ENCODE results near the gene CDC42BPA. TPM values are rescaled to one million over a fixed set of nuclear protein-coding genes. Genes with fewer than 3 reads are reported as not detected.

CDC42BPA gene
- total and polyA plus RNA-seq, 9 of the 15 experiments (the other 6 are each of a cell fraction or from before 2014, with no cell fraction given): 8.0 to 77.5 (median 52.1) TPM

- TF ChIP-seq E4F1 (CRISPR knock-in tag; IDR thresholded peaks at IDR 0.05; ENCODE audit: borderline replicate concordance) (no peak), SOX6 (IDR thresholded peaks at IDR 0.05) (no peak), FOSL1 (tag; conservative IDR thresholded peaks at IDR 0.05) (0 out of 2 replicates have a peak, but pooled peaks have one; percentile 10)
- no peaks in the 10 kb centered on the region for H3K27me3 ChIP-seq (ENCODE audit: control insufficient read depth in 2 of 2, insufficient read depth in 2 of 2, low read length in 2 of 2)
- H4K20me1 ChIP-seq (replicated peaks; ENCODE audit: control insufficient read depth, insufficient read depth, low read length): no peaks in the 10 kb centered on the region
- H3K79me2 ChIP-seq (ENCODE audit: control insufficient read depth, insufficient read depth, low read length): no peaks in the 10 kb centered on the region
- H3K4me1 ChIP-seq (replicated peaks in 1 of 2; ENCODE audit: control insufficient read depth in 2 of 2, insufficient read depth in 2 of 2, low read length in 2 of 2): no peaks in the 10 kb centered on the region; a peak in 1 of 5 replicates
- H3K9me3 ChIP-seq (replicated peaks; ENCODE audit: control insufficient read depth, insufficient read depth, low read depth, low read length): no peaks in the 10 kb centered on the region
- WGBS (ENCODE audit: insufficient coverage, low coverage, missing lambda C conversion rate): 92% methylated on average over 2 of the region's 2 CpGs
- POLR2A ChIA-PET: interaction anchor here (2.3 kb wide), 1 partner anchor 8 kb away, joined by 10 read pairs; no protein-coding TSS in a partner anchor
- H3K4me3 ChIP-seq: no peak overlapping the region
- H2AFZ ChIP-seq (ENCODE audit: low read depth, low read length): no peak overlapping the region
- no peak overlapping the region for H3K27ac ChIP-seq (ENCODE audit: extremely low read depth, low read depth, low read length)
- FAIRE-seq (no peak), DNase-seq (ENCODE audit: extremely low read depth in 1 of 4, low spot score in 3 of 4) (no peak), ATAC-seq (no peak)
- H3K9me1 ChIP-seq (ENCODE audit: control insufficient read depth, insufficient read depth, low read length): no peaks in the 10 kb centered on the region
- no peak overlapping the region for H3K9ac ChIP-seq (ENCODE audit: insufficient read depth in 1 of 2, low read depth in 2 of 2, low read length in 2 of 2)
- BruUV-seq (replicated peaks): no TSS peak
- intact Hi-C loops (cut with micrococcal nuclease) (no loop called here), in situ Hi-C loops (cut with MboI) (no loop called here)
- peaks cover 65% of the 10 kb centered on the region for H3K36me3 ChIP-seq (ENCODE audit: control insufficient read depth, insufficient read depth, low read length)
- CTCF ChIA-PET (ENCODE audit: low intra/inter-chr PET ratio): no interaction called here
- no peak overlapping the region for H3K4me2 ChIP-seq (ENCODE audit: insufficient read depth, low read length)
These were observed 245.3 kb downstream of the CDC42BPA start for GRCh38 chr1:227072991-227073390.
